NT2/D1 (cell line): ENCODE data around the gene METTL22.

Experiments
- SUZ12 ChIP-seq: IDR thresholded peaks from 2 replicates; pipeline ENCODE4 v1.6.1; 2011; ENCODE audit not compliant: insufficient read length, insufficient read depth; ENCODE audit errors: extremely low read depth
- YY1 ChIP-seq: IDR thresholded peaks from 2 replicates; pipeline ENCODE4 v1.6.1; 2011; ENCODE audit not compliant: insufficient read length, insufficient read depth
- ZNF274 ChIP-seq: IDR thresholded peaks from 2 replicates; pipeline ENCODE4 v1.6.1; 2011; ENCODE audit warnings: mild to moderate bottlenecking, low read depth, low read length

DNA sequence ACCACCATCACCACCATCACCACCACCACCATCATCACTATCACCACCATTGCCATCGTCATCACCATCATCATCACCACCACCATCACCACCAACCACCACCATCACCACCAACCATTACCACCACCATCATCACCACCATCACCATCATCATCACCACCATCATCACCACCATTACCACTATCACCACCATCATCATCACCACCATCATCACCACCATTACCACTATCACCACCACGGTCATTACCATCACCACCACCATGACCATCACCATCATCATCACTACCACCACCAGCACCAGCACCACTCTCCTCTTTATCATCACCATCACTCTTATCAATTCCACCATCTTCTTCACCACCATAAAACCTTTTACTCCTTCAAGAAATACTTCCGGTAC is 30.0 kb upstream of the METTL22 start:
- TF ChIP-seq YY1 (no peak), ZNF274 (no peak), SUZ12 (no peak)
